ENCODE measurements around the gene CFAP161.

CFAP161 gene

DNA sequence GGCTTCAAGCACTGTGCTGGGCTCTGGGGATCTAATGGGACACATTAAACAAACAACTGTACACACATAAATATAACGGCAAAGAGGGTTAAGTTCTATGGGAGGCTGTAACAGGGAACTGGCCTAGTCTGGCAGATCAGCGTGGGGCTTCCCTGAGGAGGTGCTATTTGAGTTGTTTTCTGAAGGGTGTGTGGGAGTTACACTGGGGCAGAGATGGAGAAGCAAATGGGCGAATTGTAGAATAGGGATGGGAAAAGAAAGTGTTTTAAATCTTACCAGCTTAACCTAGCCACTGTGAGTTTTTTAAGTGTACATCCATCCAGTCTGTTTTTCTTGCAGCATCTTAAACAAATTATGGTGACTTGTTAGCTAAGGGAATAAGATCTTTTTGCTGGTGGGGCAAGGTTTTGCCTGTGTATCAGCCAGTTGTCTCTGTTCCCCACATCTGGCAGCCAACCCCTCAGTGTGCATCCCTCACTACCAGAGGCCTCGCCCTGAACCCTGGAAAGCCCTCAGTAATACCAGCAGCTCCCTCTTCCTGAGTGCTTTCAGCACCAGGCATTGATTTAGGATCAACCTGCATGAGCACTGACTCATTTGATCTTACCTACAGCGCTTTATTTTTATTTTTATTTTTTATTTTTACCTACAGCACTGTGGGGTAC lies 51.7 kb downstream of the CFAP161 start:
- no peak for DNase-seq

DNA sequence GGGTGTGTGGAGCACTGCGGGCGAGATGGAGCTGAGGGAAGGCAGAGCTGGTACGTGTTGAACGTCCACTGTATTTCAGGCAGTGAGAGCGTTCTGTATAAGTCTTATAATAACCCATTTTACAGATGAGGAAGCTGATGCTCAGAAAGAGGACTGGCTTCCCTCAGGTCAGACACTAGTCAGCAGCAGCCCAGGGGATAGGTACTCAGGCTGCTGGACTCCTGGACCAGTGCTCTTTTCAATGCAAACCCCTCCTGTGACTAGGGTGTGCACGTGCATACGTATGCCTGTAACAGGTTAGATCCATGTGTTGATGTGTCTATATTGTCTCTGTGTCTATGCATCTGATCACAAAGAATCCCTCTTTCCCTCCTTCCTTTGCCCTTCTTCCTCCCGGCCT lies 54.3 kb downstream of the CFAP161 start:
- DNase-seq, result no peak

DNA sequence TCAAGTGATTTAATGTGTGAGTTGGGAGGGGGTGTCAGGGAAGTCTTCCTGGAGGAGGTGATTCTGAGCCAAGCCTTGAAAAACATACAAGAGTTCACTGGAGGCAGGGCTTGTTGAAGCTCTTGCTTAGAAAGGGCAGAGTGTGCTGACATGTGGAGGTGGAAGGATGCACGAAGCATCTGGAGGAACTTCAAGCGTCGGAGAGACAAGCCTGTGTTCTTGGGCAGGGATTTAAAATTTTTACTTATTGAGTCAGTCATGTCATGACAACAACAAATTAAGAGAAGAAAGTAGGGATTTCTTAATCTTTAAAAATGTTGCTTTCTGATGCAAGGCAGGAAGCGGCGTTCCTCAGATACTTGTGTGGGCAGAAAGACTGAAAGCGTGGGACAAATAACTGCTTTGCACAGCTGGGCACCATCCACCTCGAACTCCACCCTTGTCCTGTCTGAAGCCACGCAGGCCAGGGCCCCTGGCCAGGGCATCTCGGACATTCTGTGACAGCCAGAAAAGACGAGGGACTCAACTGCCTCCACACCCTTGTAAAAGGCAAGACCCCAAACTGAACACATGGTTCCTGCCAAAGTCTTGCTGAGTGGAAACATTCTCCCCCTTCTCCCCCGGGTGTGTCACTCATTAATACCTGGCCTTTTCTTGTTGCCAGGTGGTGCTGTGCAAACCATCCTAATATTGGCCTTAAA lies 55.7 kb downstream of the CFAP161 start:
- DNase-seq, result no peak

DNA sequence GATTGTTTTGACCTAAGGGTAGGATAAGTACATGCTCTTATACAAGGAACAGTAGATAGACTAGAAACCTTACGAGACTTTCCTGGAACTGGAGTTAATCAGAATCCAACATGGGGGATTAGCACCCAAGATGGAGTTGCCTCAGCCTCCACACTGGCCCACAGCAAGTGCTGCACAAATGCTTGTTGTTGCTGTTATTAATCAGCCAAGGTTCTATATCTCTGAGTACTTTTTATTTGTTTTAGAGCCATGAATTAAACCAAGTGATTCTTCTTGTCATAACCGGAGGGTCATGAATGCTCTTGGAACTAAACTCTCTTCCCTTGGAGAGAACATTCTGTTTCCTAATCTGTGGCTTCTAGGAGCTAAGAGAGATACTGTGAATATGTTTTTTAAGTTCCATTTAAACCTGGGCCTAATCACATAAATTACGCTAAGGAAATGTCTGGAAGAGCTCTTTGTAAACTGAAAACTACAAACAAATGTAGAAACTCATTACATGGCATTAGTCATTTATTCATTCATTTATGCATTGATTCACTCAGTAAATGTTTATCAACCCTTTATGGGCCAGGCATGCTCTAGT lies 56.9 kb downstream of the CFAP161 start:
- no peak for DNase-seq

DNA sequence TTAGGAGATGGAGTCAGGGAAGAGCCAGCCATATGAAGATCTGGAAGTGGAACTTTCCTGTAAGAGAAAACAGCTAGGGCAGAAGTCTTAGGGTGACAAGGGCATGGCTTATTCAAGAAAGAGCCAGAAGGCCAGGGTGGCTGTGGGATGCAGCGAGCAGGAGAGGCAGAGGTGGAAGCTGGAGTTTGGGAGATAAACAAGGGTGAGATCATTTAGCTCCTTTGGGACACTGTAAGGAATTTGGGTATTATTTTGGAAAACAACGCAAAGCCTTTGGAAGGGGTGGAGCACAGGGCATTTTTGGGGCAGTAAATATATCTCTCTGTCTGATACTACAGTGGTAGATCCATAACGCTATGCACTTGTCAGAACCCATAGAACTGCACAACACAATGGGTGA lies 57.6 kb downstream of the CFAP161 start:
- no peak for DNase-seq

DNA sequence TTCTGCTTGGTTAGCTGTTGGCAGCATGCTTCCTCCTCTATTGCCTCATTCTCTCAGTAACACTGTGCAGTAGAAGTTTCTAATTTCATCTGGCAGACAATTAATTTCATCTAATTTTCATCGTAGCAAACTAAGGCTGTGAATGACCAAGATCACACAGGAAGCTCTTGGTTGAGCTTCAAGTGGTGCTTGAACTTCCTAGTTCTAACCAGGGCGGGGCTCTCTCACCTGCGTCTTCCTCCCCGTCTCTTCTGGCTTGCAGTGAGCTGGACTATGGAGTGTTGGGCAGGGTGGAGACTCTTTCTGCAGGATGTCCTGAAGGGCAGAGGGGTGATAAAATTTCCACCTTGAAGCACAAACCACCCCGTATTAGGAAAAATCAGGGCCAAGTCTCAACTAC lies 60.7 kb downstream of the CFAP161 start:
- no peak for DNase-seq

DNA sequence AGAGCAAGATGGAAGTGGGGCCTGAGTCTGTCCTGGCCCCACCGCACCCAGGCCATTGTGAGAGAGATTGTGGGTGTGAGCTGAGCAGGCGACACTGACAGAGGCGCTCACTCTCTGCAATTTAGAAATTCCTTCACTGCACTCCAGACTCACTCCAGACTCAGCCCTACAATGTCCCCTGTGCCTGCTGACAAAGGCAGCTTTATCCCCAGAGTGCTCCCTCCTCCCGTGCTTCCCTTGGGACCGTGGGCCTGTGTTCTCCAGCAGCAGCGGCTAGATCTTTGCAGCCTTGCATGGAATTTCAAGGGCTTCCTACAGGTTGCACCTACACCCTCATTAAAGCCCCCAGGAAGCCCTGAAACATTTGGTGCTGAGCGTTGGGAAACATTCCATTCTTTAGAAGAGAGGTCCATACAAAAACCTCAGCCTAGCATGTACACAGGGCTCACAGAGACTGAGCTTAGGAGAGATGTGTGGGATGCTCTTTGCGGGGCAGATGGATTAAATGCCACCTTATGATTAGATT lies 61.3 kb downstream of the CFAP161 start:
- DNase-seq, result no peak

DNA sequence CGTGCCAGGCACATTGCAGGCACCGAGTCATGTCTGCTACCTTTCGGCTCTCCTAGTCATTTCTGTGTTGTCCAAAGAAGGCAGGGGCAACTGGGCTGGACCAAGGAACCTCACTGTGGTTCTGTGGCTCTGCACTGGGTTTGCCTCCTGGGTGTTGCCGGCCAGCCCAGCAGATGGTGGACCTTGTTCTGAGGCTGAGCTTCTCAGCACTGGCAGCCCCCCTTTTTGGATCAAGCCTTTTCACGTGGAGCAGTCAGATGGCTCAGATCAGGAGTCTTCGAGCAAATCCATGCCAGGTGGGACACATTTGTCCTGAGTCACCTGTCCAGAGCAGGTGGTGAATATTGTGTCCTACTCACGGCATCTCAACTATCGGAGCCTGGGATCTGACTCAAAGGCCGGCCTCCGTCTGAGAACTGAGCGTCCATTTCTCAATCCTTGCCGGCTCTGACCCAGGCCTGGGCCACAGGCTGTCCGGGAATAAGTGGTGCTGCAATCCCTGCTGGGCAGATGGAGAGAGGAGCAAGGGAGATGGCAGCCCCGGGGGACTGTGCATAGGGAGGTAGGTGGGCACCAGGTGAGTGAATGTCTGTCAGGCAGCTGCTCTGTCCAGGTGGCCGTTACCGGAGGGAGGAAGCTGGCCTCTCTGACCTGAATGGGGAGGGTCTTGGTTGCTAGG lies 62.6 kb downstream of the CFAP161 start, which contains the start of gene IL16:
IL16 (plus strand) TSS at position 304 of the 679 bp plus-strand sequence. CDS start 28,521 bp downstream, outside the sequence.
- DNase-seq, result no peak

DNA sequence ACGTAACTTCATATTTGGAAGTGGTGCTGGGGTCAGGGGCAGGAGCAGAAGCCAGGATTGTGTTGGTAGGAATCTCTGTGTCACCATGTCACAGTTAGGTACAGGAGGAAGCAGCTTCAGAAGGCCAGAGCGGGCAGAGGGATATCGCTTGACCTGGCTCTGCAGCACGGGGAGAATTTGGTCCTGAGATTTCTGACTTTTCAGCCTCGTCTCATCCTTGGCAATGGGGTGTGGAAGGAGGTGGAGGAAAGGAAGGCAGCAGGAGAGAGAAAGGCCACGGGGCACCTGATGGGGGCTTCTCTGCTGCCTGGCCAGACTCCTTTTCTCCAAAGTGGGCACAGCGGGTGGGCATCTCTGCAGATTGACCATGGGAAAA lies 63.2 kb downstream of the CFAP161 start:
- DNase-seq, result no peak

DNA sequence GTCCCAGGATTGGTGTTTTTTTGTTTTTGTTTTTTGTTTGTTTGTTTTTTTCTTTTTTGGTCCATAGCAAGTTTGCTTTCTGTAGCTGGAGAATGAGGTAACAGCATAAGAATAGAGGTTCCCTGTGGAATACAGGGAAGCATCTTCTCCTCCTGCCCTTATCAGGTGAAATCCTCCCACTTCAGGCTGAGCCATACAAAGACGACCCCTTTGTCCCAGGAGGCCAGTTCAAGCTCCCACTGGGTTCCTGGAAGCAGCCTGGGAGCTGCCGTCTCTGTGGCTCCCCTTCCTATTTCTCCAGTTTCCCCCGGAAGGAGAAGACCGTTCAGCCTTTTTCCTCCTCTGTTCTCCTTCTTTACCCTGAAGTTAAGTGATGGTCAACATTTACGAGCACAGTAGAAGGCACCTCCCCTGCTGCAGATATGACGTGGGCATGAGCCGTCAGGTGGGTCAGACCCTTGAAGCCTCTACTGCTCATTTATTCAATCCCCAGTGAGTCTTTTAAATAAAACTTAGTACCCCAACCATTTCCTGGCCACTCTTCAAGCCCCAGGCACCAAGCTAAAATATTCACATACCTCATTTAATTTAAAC lies 63.7 kb downstream of the CFAP161 start:
- DNase-seq, result no peak
